Measurements from ENCODE around the gene MYO1E. TPM values are rescaled to one million over a fixed set of nuclear protein-coding genes. Genes with fewer than 3 reads are reported as not detected.
"Not testable (repeated sequence)": the region's sequence is repeated elsewhere in the genome, so short reads cannot be mapped to it uniquely, and the experiment has no call there.

The MYO1E gene
- total RNA-seq, 1 donor from 2014 or later: 45.5 TPM

DNA sequence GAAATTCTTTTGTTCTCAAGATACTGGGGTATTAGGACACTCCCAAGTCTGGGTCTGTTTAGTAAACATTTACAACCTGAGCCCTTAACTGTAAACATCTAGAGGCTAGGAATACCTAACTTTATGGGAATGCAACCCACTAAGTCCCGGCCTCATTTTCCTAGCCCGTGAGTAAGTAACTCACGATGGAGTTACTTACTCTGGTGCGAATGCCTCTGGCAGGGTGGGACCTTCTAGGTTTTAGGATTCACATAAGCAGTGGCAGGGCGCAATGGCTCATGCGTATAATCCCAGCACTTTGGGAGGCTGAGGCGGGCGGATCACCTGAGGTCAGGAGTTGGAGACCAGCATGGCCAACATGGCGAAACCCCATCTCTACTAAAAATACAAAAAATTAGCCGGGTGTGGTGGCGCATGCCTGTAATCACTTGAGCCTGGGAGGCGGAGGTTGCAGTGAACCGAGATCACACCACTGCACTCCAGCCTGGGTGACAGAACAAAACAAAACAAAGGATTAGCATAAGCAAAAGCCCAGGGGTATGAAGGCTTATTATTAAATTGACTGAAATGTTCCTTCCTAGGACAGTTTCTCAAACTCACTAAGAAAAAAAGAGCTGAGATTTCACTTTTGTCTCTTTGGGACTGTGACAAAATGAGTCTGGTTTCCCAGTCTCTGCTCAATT is 14.7 kb upstream of the MYO1E start:
- intact Hi-C loops (cut with micrococcal nuclease): not testable (repeated sequence)

DNA sequence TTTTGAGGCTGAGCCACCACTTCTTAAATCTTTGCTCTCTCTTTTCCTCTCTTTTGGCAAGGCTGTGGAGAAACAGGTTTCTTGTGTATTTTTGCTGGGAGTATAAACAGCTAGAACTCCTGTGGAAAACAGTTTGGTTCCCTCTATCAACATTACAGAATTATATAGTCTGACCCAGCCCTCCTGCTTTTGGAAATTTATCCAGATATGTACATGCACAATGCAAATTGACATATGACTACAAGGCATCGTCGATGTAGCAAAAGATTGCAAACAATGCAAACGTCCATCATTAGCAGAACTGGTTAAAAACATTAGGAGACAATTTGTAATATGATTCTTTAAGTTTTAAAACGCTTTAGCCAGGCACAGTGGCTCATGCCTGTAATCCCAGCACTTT is 12.5 kb upstream of the MYO1E start:
- intact Hi-C loops (cut with micrococcal nuclease): no loop called here

DNA sequence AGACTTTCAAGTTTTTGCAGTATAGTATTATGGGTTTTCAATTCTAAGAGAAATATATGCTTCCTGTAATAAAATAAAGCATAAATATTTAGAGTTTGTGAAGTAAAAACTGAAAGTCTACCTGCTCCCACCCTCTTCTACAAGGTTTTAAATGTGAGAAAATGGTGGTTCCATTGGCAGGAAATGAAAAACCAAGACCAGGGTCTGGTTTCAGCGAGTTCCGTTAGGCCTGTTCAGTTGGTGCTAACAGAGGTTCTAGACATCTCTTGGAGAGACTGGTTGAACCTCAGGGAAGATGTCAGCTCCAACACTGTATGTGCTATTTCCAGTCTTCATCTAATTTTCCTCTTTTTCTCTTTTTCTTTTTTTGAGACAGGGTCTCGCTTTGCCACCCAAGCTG is 11.8 kb upstream of the MYO1E start:
- intact Hi-C loops (cut with micrococcal nuclease): no loop called here

DNA sequence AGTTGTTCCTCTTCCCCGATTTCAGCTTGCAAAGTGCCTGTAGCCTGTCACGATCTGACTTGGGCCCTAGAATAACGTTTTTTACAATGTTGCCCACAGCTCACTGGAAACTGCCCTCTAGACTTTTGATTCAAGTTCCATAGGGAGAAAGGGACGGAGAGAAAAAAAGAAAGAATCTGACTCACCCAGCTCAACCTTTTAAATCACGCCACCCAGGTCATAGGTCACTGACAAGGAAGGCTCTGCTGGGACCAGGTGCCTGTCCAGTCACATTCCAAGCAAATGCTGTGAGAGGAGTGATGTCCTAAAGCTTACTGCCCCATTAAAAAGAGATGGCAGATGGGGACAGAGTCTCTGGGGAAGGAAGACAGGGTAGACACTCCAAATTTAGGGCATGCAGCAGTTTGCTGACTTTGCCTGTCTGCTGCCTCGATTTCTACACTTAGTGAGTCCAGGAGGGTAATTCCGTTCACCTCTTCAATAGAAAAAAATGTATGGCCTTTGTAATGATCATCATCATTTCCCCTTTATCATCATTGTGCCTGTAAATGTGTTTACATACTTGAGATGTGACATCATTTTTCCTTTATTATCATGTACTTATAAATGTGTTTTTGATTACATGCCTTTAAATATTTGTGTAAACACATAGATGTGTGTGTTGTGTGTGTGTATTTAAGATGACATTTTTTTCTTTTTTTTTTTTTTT is 8.4 kb upstream of the MYO1E start:
- intact Hi-C loops (cut with micrococcal nuclease): no loop called here

DNA sequence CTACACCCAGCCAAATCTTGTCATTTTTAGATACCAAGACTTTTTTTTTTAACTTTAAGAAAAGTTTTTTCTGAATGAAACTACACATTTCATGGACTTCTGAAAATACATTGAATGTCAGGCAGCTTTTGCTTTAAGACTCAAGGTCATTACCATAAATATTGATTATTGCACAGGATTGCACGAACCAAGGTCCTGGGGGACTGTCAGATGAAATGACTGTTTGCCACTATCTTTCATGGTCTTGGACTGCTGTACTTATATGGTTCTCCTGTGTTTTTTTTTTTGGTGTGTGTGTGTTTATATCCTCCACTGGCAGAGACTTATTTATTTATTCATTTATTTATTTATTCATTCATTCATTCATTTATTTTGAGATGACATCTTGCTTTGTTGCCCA is 6.9 kb upstream of the MYO1E start:
- intact Hi-C loops (cut with micrococcal nuclease): loop anchor here (5.0 kb wide), 1 partner anchor 113 kb away; no protein-coding TSS in a partner anchor

DNA sequence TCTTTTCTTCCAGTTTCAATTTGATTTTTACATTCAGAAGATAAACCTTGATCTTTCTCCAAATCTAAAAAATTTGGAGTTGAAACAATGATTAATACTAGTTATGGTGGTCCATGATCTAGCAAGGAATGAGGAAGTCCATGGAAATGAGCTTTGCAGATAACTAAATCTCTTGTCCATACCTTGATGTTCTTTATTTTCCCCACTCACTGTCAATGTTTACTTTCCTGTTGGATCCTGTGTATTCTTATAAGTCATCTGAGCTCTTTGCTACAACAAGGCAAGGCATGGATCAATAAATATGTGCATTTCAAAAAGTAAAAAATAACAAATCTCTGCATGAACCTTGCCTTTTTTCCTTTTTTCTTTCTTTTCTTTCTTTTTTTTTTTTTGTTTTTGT is 6.2 kb upstream of the MYO1E start:
- intact Hi-C loops (cut with micrococcal nuclease): loop anchor here (5.0 kb wide), 1 partner anchor 113 kb away; no protein-coding TSS in a partner anchor

DNA sequence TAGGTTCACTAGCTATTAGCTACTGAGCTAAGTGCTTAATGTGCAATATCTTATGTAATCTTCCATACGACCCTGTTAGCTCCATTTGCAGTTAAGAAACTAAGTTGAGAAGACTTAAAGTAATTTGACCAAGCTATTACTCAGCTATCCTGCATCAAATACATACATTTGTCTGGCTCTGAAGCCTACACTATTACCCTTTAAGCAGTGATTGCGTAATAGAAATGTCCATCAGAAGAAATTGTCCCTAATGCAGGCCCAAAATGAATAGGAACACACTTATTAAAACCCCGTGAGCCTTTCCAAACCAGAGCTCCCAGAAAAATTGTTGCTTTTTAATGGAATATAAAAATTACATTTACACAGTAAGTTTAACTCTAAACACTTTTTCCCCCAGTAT is 5.3 kb upstream of the MYO1E start:
- intact Hi-C loops (cut with micrococcal nuclease): loop anchor here (5.0 kb wide), 1 partner anchor 114 kb away; no protein-coding TSS in a partner anchor

DNA sequence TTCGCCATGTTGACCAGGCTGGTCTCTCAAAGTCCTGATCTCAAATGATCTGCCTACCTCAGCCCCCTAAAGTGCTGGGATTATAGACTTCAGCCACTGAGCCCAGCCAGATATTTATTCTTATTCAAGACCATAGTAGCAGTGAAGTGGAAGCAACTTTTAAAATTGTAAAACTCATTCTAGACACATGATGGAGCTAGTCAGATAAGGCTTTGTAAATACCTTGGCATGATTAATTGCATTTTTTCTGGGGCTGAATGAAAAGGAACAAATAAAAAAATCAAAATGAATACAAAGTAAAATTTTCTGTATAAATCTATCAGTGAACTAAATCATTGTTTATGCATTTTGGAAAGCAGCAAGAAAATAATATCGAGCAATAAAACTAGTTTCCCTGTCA is 4.1 kb upstream of the MYO1E start:
- intact Hi-C loops (cut with micrococcal nuclease): loop anchor here (5.0 kb wide), 1 partner anchor 116 kb away; no protein-coding TSS in a partner anchor

DNA sequence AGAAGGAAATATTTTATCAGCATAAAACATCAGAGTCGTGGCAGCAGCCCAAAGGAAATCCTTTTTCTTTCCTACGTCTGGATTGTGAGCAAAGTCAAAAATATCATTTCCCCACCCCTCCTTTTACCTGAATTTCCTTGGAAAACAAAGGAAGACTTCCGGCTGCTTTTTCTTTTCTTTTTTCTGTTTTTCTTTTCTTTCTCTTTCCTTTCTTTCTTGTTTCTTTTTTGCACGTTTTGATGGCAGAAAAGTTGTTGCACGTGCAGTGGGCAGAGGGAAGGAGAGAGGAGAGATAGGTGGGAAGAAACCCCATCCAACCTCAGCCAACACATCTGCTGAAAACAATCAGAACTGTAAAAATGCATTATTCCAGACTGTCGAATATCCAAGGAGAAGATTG is 544 bp upstream of the MYO1E start:
- intact Hi-C loops (cut with micrococcal nuclease): loop anchor here (5.0 kb wide), 1 partner anchor 126 kb away; no protein-coding TSS in a partner anchor

DNA sequence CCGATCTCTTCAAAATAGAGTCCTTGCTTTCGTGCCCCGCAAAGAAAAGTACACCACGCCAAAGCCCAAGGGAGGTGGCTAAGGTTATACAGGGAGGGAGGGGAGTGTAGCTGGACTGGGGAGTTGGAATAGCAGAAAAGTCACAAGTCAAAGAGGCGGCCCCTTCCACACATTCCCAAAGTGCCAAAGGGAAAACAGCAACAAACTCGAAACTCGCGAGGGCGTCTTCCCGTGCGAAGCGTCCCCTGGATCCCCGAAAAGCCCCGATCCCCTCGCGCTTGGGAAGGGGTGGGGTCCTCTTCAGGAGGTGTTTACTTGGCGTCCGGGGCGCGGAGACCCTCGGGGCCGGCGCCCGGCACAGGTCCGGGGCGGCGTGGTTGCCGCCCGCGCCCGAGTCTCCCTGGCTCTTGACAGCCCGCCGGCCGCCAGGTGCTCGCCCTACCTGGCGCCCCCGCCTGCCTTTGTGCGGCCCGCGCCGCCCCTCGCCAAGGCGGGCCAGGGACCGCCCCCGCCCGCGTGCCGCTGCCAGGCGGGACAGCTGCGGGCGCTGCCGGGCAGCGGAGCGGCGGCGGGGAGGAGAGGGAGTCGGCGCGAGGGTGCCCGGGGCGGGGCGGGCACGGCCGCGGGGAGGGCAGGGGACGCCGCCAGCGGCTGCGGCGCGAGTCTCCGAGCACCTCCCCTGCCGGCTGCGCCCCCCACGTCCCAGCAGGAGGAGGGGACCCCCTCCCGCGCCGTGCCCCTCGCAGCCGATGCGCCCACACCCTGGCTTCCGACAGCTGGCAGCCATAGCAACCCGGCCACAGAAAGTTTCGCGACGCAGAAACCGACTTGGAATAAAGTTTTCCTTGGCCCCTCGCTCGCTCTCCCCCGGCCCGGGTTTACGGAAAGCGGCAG is 966 bp downstream of the MYO1E start:
- intact Hi-C loops (cut with micrococcal nuclease): loop anchor here (5.0 kb wide), 1 partner anchor 124 kb away; no protein-coding TSS in a partner anchor

DNA sequence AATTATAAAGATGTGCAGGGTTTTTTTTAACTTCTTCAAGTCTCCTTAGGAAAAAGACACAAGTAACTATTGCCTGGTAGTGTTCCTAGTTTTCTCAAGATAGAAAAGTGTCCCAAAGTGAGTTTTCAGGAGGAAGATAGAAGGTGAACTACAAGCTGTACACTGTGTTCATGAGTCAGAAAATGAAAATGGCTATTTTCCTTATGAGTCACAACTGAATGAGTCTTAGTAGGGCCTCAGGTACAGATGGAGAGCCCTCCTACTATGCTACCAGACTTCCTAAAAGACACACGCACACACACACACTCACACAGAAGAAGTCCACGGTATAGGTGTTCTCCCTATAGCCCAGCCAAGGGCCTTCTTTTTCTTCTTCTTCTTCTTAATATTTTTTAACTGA is 3.1 kb downstream of the MYO1E start:
- intact Hi-C loops (cut with micrococcal nuclease): no loop called here

DNA sequence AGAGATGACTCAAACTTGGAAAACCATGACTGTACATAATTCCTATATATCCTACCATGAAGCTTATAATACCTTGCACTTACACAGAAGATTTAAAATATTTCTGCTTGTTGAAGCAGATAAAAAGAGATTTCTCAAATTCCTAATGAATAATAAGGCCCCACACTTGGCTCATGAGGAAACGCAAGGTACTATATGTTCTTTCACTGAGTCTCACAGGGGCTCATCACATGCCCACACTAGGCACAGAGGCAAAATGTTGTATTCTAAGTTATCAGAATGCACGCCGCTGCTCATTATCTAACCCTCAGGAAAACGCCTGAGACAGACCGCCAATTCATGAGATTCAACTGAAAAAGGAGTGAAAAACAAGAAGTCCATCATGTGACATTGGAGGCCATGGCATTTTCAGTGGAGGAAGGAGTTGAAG is 5.6 kb downstream of the MYO1E start:
- intact Hi-C loops (cut with micrococcal nuclease): no loop called here

DNA sequence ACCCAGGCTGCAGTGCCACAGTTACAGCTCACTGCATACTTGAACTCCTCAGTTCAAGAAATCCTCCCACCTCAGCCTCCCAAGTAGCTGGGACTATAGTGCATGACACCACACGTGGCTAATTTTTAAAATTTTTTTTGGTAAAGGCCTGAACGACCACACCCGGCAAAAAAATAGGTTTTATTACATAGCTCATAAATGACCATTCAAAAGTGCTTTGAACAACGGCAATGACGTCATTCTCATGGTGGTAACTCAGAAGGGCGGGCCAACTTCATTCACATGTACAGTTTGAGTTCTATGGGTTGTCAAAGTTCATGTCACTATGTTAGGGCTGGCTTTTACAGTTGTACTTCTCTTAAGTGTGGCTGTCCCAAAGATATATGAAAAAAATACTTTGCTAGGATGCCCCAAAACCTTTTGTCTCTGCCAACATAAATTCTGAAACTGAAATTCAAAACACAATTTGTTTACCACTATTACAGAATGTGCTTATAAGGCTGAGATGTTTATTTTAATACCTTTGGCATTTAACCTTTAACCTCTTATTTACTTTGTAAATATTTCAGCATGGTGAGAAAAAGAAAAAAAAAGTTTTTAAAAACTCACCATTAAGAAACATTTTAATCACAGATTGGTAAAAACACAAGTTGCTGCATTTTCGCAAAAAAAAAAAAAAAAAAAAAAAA is 6.2 kb downstream of the MYO1E start:
- intact Hi-C loops (cut with micrococcal nuclease): no loop called here

DNA sequence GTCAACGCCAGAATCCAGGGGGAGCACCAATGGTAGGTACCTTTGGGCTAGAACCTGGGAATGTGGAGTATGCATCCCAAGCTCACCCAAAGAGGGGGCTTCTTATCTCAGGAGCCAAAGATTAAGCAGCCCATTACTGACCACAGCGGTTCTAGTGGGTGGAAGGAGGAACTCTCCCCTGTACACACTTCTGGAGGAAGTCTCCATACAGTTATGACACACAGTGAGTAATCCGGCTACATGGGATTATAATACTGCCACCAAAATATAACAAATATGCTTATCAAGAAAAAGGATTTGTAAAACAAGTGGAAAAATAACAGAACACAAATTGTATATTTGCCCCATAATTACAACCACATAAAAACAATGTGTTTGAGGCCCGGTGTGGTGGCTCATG is 8.4 kb downstream of the MYO1E start:
- intact Hi-C loops (cut with micrococcal nuclease): no loop called here

DNA sequence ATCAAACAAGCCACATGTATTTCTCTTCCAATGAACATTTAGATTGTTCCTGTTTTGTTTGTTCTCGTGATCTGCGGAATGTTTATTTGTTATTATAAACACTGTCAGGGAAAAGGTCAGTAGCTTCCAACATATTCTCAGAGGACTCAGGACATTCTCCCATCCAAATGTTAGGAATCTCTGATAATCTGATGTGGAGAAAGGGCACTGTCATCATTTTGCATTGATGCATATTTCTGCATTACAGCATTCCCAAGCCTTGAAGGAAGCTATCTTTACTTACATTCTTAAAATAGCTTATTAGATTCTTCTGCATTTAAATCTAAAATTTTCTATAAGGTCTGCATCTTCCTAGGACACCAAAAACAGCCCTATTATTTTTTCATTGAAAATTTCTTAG is 10.3 kb downstream of the MYO1E start:
- intact Hi-C loops (cut with micrococcal nuclease): no loop called here

DNA sequence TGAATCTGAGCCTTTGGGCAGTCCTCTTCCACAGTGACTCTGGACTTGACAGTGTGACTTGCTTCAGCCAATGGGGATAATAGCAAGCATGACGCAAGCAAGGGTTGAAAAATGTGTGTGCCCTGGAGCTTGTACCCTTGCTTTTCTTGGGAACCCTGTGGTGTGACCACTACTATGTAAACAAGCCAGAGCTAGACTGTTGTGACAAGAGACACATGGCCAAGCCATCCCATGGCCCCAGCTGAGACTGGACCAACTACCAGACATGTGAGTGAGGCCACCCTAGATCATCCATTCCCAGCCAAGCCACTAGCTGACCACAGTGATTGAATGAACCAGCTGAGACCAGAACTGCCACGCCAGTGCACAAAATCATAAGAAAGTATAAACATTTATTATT is 11.8 kb downstream of the MYO1E start:
- intact Hi-C loops (cut with micrococcal nuclease): no loop called here

DNA sequence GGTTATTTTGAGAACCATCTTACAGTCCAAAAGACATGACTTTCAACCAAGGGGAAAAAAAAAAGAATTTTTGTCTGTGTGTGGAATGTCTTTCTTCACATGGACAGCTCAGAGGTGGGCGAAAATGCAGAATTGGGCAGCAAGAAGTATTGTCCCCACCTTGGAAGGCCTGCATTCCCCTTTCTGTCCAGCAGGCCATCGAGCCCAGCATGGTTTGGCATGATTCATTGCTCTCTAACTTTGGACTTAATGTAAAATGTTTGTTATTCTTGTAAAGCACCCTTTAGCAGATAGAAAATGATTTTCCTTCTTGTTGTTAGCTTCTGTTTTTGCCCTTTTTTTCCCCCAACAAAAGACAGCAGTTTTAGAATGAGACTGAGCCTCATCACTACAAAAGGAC is 12.4 kb downstream of the MYO1E start:
- intact Hi-C loops (cut with micrococcal nuclease): no loop called here

DNA sequence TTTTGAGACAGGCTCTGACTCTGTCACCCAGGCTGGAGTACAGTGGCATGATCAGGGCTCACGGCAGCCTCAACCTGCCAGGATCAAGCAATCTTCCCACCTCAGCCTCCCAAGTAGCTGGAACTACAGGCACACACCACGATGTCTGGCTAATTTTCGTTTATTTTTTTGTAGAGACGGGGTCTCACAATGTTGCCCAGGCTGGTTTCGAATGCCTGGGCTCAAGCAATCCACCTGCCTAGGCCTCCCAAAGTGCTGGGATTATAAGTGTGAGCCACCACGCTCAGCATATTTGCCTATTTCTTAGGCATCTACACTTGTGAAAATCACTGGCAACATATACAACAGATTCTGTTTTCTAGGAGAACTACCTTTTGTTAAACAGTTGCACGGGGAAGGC is 16.9 kb downstream of the MYO1E start:
- intact Hi-C loops (cut with micrococcal nuclease): no loop called here

DNA sequence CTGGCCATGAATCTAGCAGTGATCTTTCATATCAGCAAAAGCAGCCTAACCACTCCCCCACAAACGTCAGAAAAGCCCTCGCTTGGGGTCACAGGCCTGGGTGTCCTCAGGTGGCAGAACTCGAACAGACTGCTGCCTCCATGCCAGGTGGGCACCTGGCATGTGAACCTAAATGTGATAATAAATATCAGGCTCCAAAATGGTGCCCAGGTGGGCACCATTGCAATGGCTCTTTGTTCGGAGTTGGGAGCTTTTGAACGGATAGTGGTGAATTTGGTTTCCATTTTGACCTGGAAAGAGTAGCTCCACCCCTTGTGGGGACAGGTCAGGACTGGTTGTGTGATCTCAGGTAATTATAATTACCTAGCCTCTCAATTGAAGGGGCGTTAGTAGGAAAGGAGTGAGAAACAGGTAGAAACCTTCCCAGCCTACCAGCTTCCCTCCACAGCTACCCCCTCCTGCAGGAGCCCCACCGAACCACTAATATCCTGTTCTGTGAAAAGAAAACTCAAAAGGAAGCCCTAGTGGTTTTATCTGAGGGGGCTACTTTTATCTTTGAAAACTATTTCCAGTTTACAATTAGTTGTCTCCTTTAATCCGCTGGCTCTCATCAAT is 18.1 kb downstream of the MYO1E start:
- intact Hi-C loops (cut with micrococcal nuclease): loop anchor here (5.0 kb wide), 1 partner anchor 52 kb away; no protein-coding TSS in a partner anchor

DNA sequence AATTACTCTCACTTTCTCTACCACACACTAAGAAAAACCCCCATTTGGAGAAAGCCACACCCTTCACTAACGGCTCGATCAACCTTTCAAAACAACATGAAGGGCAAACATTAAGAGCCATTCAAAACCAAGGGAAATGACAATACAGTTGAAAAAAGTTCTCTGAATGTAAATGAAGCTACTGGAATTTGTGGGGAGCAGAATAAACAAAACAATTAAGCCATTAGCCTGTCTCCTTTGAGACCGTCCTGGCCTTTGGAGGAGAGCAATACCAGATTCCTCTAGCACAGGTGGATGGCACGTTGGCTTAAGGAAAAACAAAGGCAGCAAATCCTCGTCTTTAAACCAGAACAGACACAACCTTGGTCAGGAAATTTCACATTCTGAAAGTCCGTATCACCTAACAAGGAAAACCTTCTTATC is 18.7 kb downstream of the MYO1E start:
- intact Hi-C loops (cut with micrococcal nuclease): loop anchor here (5.0 kb wide), 1 partner anchor 52 kb away; no protein-coding TSS in a partner anchor

All from T-helper 2 cell treated with Interferon-gamma antibody and Interleukin-4, amounts not matched to agents 100 ng/mL and 5 ng/mL, for 36 hours (primary cell).